ENCODE data around the gene DRAP1.

- TF ChIP-seq CTCF (IDR thresholded peaks at IDR 0.05) = no peak
- TF ChIP-seq POLR2A (IDR thresholded peaks at IDR 0.05) = peak in 1 of 2 donors; percentile 36
Observed at GRCh38 chr11:65872586-65873317, 46.5 kb upstream of the DRAP1 start, which contains the start of gene EFEMP2.

All from thyroid gland (tissue), 4 donors.